MM.1S (cell line): ENCODE data around the gene IGFBP2.

Source experiments
- DNase-seq: peaks from one replicate; pipeline ENCODE4 v3.0.0-alpha.2; 2015
- H2AFZ ChIP-seq: fragments of 300-600 bp; sonication (generic); 2 replicates; pipeline ENCODE4 v1.6.0; 2016; ENCODE audit warnings: antibody characterized with exemption, low read length
- H3F3A ChIP-seq: fragments of 300-600 bp; sonication (generic); 2 replicates; pipeline ENCODE4 v1.6.1; 2016; ENCODE audit warnings: mild to moderate bottlenecking, antibody characterized with exemption, low read length, moderate library complexity, mixed read lengths; ENCODE audit not compliant: insufficient read depth
- H3K27ac ChIP-seq: fragments of 300-600 bp; sonication (generic); 2 replicates; pipeline ENCODE4 v1.5.1; 2016; ENCODE audit warnings: mild to moderate bottlenecking, low read length
- H3K27me3 ChIP-seq: fragments of 300-600 bp; sonication (generic); replicated peaks from 2 replicates; pipeline ENCODE4 v1.6.0; 2016; ENCODE audit warnings: low read length; ENCODE audit not compliant: insufficient read depth
- H3K36me3 ChIP-seq: fragments of 300-600 bp; sonication (generic); replicated peaks from 2 replicates; pipeline ENCODE4 v1.6.1; 2016; ENCODE audit warnings: mild to moderate bottlenecking, low read length, mixed read lengths; ENCODE audit not compliant: insufficient read depth
- H3K4me1 ChIP-seq: fragments of 300-600 bp; sonication (generic); 2 replicates; pipeline ENCODE4 v1.6.1; 2016; ENCODE audit warnings: low read length, mixed read lengths
- H3K4me2 ChIP-seq: fragments of 300-600 bp; sonication (generic); 2 replicates; pipeline ENCODE4 v1.6.0; 2016; ENCODE audit warnings: low read depth, low read length
- H3K4me3 ChIP-seq: fragments of 300-600 bp; sonication (generic); 2 replicates; pipeline ENCODE4 v1.5.1; 2016; ENCODE audit warnings: low read length, mixed read lengths
- H3K79me2 ChIP-seq: fragments of 300-600 bp; sonication (generic); 2 replicates; pipeline ENCODE4 v1.6.1; 2016; ENCODE audit warnings: mixed run types, low read length, mixed read lengths
- H3K9ac ChIP-seq: fragments of 300-600 bp; sonication (generic); 2 replicates; pipeline ENCODE4 v1.6.1; 2016; ENCODE audit warnings: low read length, mixed read lengths
- H3K9me2 ChIP-seq: fragments of 300-600 bp; sonication (generic); replicated peaks from 2 replicates; pipeline ENCODE4 v1.6.1; 2016; ENCODE audit warnings: mild to moderate bottlenecking, low read length, mixed read lengths; ENCODE audit not compliant: insufficient read depth
- H3K9me3 ChIP-seq: fragments of 300-600 bp; sonication (generic); replicated peaks from 2 replicates; pipeline ENCODE4 v1.6.1; 2016; ENCODE audit warnings: mild to moderate bottlenecking, low read length, mixed read lengths; ENCODE audit not compliant: insufficient read depth
- H4K20me1 ChIP-seq: fragments of 300-600 bp; sonication (generic); 2 replicates; pipeline ENCODE4 v1.6.1; 2016; ENCODE audit warnings: mild to moderate bottlenecking, low read length, moderate library complexity, mixed read lengths; ENCODE audit not compliant: insufficient read depth
- CTCF ChIP-seq: fragments of 300-600 bp; sonication (generic); IDR thresholded peaks from 2 replicates; pipeline ENCODE4 v1.5.1; 2016; ENCODE audit warnings: antibody characterized with exemption, low read length, mixed read lengths
- EZH2 ChIP-seq: fragments of 300-600 bp; sonication (generic); optimal IDR thresholded peaks from 2 replicates; pipeline ENCODE3; 2017; ENCODE audit warnings: low read depth, mild to moderate bottlenecking, antibody characterized with exemption, low read length, mixed read lengths
- EZH2phosphoT487 ChIP-seq: fragments of 300-600 bp; sonication (generic); IDR thresholded peaks from 2 replicates; pipeline ENCODE4 v1.6.1; 2018; ENCODE audit warnings: antibody characterized with exemption, low read length

The IGFBP2 gene

GRCh38 chr2:216626168-216626874 is 6.9 kb upstream of the IGFBP2 start:
- Histone ChIP-seq H3K9ac (no peak overlapping the region), H3K9me2 (no peaks in the 10 kb centered on the region), H2AFZ (no peak overlapping the region), H3K4me1 (no peaks in the 10 kb centered on the region), H3K79me2 (no peaks in the 10 kb centered on the region), H3K4me3 (no peak overlapping the region), H3K27me3 (no peaks in the 10 kb centered on the region), H3K36me3 (no peaks in the 10 kb centered on the region), H3F3A (no peaks in the 10 kb centered on the region), H4K20me1 (no peaks in the 10 kb centered on the region), H3K4me2 (no peak overlapping the region), H3K27ac (no peak overlapping the region), H3K9me3 (no peaks in the 10 kb centered on the region)
- TF ChIP-seq CTCF (no peak), EZH2 (no peak), EZH2phosphoT487 (no peak)
- DNase-seq = no peak

GRCh38 chr2:216626875-216627245 is 6.4 kb upstream of the IGFBP2 start:
- no peaks in the 10 kb centered on the region for H3K79me2 ChIP-seq
- H3K9me3 ChIP-seq = no peaks in the 10 kb centered on the region
- no peaks in the 10 kb centered on the region for H3K4me1 ChIP-seq
- no peaks in the 10 kb centered on the region for H4K20me1 ChIP-seq
- no peak overlapping the region for H3K4me3 ChIP-seq
- no peaks in the 10 kb centered on the region for H3K9me2 ChIP-seq
- no peak for DNase-seq
- no peaks in the 10 kb centered on the region for H3K27me3 ChIP-seq
- H3K4me2 ChIP-seq = no peak overlapping the region
- H3F3A ChIP-seq = no peaks in the 10 kb centered on the region
- H3K27ac ChIP-seq = no peak overlapping the region
- TF ChIP-seq EZH2phosphoT487 = no peak
- TF ChIP-seq CTCF = no peak
- no peak for TF ChIP-seq EZH2
- no peak overlapping the region for H2AFZ ChIP-seq
- H3K36me3 ChIP-seq = no peaks in the 10 kb centered on the region
- no peak overlapping the region for H3K9ac ChIP-seq

- no peaks in the 10 kb centered on the region for H4K20me1 ChIP-seq
- H3K36me3 ChIP-seq = no peaks in the 10 kb centered on the region
- H3K79me2 ChIP-seq = no peaks in the 10 kb centered on the region
- H3K4me1 ChIP-seq = no peaks in the 10 kb centered on the region
- no peak overlapping the region for H3K27ac ChIP-seq
- H3K27me3 ChIP-seq = peaks cover 11% of the 10 kb centered on the region
- H3K9me2 ChIP-seq = no peaks in the 10 kb centered on the region
- no peak overlapping the region for H3K4me2 ChIP-seq
- TF ChIP-seq CTCF (no peak), EZH2phosphoT487 (no peak), EZH2 (no peak)
- DNase-seq = no peak
- no peaks in the 10 kb centered on the region for H3F3A ChIP-seq
- H2AFZ ChIP-seq = no peak overlapping the region
- H3K4me3 ChIP-seq = no peak overlapping the region
- H3K9ac ChIP-seq = no peak overlapping the region
- H3K9me3 ChIP-seq = no peaks in the 10 kb centered on the region
Observed at GRCh38 chr2:216629784-216630183, 3.4 kb upstream of the IGFBP2 start.
